Activated T-cell treated with anti-CD3 and anti-CD28 coated beads, Interleukin-2, amount 50 U/mL, for 4 hours (primary cell): Measurements from ENCODE around the gene SLC16A4. TPM values are rescaled to one million over a fixed set of nuclear protein-coding genes. Genes with fewer than 3 reads are reported as not detected.

Experiments used
- ATAC-seq, 2 donors: fragments of 200-7000 bp; cut with Tn5 transposase; one replicate each; pipeline ENCODE4 v1.10.0; 2021
- DNase-seq: peaks from one replicate; pipeline ENCODE4 v3.0.0-alpha.2; 2020
- H3K27me3 Mint-ChIP-seq: one replicate; pipeline ENCODE4 v1.8.0; 2021; ENCODE audit warnings: low read depth, mixed read lengths
- H3K36me3 Mint-ChIP-seq: one replicate; pipeline ENCODE4 v1.8.0; 2022; ENCODE audit warnings: mixed read lengths; ENCODE audit not compliant: insufficient read depth
- H3K4me1 Mint-ChIP-seq: one replicate; pipeline ENCODE4 v1.8.0; 2021; ENCODE audit warnings: low read depth, mixed read lengths
- H3K4me3 Mint-ChIP-seq: one replicate; pipeline ENCODE4 v1.8.0; 2021; ENCODE audit warnings: mild to moderate bottlenecking, moderate library complexity, mixed read lengths
- H3K9me3 Mint-ChIP-seq: one replicate; pipeline ENCODE4 v1.8.0; 2021; ENCODE audit warnings: mixed read lengths
- total RNA-seq, 3 donors: library from RNA; stranded (reverse); gene quantifications; one replicate each; pipeline ENCODE4 v1.2.1, GENCODE V29; 2021

SLC16A4 gene
- total RNA-seq, 3 donors from 2014 or later: 0.11 to 0.40 (median 0.28) TPM

DNA sequence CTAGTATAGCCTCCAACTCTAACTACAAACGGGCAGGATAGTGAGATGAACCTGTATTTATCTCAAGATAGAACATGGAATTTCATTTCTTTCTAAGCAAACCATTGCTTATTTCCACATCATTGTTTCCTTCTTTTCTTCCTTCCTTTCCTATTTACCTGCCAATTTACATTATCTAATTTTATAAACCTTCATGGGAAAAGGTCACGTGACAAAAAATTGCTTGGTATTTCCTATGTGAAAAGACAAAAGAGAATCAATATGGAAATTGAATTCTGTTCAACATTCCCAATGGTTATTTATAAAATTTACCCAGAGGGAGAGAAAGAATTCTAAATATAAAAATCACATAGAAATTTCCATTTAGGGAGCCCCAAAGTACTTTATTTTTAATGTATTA lies 74.1 kb downstream of the SLC16A4 start:
- H3K9me3 Mint-ChIP-seq: no peaks in the 10 kb centered on the region
- H3K36me3 Mint-ChIP-seq: no peaks in the 10 kb centered on the region
- no peak overlapping the region for H3K4me3 Mint-ChIP-seq
- ATAC-seq (no peak), DNase-seq (no peak)
- H3K4me1 Mint-ChIP-seq: peaks cover 2% of the 10 kb centered on the region
- H3K27me3 Mint-ChIP-seq: no peaks in the 10 kb centered on the region

Other genes starting within 250 kb of the SLC16A4 start
- gene SLC6A17, start 240.5 kb downstream of the SLC16A4 start, total RNA-seq: under 1 TPM in 2 of 3 donors, not detected in 1; 0.05 to 0.10 TPM
- gene KCNC4, start 180.7 kb downstream of the SLC16A4 start, total RNA-seq: 1 to 10 TPM; 6.4 to 8.1 (median 7.9) TPM
- 10 to 100 TPM; 44.5 to 49.2 (median 47.4) TPM for gene RBM15, start 51.6 kb downstream of the SLC16A4 start, total RNA-seq
- gene LAMTOR5, start 16.7 kb upstream of the SLC16A4 start, total RNA-seq: 100 to 1,000 TPM; 166 to 171 (median 170) TPM
- not detected for gene PROK1, start 60.1 kb upstream of the SLC16A4 start, total RNA-seq
- not detected for gene KCNA10, start 128.1 kb upstream of the SLC16A4 start, total RNA-seq
- gene KCNA2, start 215.3 kb upstream of the SLC16A4 start, total RNA-seq: under 1 TPM; 0.19 to 0.25 (median 0.24) TPM